GM13976 (cell line): ENCODE results near the gene PUS10.
A peak's percentile ranks its signal among the peaks of the same experiment; 100 is the strongest.
"Not testable (repeated sequence)": the region's sequence is repeated elsewhere in the genome, so short reads cannot be mapped to it uniquely, and the experiment has no call there.

ENCODE experiments used
- DNase-seq: peaks from one replicate; pipeline ENCODE4 v3.0.0; 2012; ENCODE audit warnings: low spot score
- in situ Hi-C: fragments of 300-500 bp; cut with MboI; formaldehyde crosslinking; loops from one replicate; pipeline ENCODE4 v1.12.0; 2022; ENCODE audit warnings: low sequenced_read_pairs, mixed read lengths, inconsistent platforms; ENCODE audit not compliant: unreplicated experiment
- TF ChIP-seq, protein P1 (sequence below): IDR thresholded peaks from 2 replicates; pipeline ENCODE4 v1.5.1; 2012; ENCODE audit warnings: borderline replicate concordance, mild to moderate bottlenecking; ENCODE audit not compliant: insufficient read depth; ENCODE audit errors: extremely low read depth, missing control alignments, control extremely low read depth

Gene PUS10

DNA sequence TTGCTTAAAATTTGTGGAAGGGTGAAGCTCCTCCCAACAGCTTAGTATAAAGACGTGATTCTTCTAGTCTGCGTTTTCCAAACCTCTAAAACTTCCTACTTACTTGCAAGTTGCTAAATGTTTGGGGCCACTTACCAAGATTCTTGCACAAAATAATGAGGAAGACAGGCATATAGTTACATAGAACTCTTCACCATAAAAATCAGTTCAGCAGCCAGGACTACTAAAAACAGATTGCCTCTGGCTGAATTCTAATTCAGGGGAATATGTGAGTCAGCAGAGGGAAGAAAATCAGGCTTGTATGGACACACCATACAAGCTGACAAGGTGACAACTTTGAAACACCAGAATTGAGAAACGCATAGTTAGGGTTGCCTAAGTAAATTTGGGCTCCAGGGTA is 3.3 kb downstream of the PUS10 start:
- in situ Hi-C loops = no loop called here
- DNase-seq = no peak

DNA sequence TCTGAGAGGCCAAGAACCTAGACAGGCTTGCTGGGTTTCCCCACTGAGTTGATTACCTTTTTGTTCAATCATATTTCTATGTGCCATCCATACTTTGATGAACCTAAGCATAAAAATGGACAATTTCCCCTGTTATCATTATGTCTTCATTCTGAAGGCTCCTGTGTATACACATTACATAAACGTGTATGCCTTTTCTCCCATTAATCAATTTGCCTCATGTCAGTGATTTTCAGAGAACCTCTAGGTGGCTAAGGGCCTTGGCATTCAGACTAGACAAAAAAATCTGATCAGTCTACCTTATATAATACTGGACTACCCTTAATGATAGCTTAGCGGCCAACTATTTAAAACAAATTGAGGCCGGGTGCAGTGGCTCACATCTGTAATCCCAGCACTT is 4.7 kb downstream of the PUS10 start:
- in situ Hi-C loops = no loop called here
- no peak for DNase-seq
- TF ChIP-seq, protein P1, sequence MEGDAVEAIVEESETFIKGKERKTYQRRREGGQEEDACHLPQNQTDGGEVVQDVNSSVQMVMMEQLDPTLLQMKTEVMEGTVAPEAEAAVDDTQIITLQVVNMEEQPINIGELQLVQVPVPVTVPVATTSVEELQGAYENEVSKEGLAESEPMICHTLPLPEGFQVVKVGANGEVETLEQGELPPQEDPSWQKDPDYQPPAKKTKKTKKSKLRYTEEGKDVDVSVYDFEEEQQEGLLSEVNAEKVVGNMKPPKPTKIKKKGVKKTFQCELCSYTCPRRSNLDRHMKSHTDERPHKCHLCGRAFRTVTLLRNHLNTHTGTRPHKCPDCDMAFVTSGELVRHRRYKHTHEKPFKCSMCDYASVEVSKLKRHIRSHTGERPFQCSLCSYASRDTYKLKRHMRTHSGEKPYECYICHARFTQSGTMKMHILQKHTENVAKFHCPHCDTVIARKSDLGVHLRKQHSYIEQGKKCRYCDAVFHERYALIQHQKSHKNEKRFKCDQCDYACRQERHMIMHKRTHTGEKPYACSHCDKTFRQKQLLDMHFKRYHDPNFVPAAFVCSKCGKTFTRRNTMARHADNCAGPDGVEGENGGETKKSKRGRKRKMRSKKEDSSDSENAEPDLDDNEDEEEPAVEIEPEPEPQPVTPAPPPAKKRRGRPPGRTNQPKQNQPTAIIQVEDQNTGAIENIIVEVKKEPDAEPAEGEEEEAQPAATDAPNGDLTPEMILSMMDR = peak; percentile 3

More for the DNA sequence above, 3.3 kb downstream of the PUS10 start:
- TF ChIP-seq, protein P1 = no peak

DNA sequence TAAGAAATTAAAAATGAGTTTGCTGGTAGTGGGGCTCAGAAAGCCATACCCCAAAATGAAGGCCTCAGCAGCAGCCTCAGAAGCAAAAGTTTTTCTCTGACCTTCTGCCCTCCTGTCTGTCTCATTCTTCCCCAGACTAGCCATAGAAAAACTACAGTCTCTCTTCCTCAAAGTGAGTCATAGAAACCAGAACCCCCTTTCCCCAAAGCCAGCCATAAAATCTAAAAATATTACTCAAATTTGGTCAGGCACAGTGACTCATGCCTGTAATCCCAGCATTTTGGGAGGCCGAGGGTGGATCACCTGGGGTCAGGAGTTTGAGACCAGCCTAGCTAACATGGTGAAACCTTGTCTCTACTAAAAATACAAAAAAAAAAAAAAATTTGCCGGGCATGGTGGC is 5.8 kb downstream of the PUS10 start:
- DNase-seq, in situ Hi-C loops: not testable (repeated sequence)

DNA sequence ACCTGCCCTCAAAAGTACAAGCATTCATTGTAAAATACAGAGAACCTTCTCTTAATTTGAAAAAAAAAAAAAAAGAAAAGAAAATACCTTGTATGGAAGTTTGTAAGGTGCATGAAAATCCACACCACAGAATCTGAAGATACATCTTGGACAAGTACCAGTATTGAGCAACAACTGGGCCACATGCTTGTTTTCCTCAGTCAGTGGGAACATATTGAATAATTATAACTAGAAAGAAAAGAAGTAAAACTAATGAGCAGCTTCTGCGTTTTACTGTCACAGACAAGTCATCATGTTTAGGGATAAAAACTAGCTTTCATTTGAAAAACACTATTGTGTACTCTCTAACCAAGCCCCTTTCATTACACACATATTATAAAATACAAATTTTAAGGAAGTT is 6.4 kb downstream of the PUS10 start:
- in situ Hi-C loops = no loop called here
- DNase-seq = no peak
- TF ChIP-seq, protein P1 = no peak

DNA sequence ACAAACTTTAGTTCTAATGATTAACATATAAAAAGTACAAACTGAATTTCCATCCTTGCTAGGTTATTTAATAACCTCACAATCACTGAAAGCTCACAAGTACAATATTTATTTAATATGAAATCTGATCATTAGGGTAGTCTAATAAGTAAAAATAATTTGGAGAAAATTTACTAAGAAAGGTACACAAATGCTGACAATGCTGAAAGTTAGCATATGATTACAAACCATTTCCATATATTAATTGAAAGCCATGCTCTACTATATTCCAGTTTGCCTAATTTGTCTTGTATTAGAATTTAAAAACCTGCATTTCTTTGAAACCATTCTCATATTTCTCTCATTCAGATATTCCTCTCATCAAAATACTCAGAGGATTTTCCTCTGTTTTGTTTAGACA is 8.7 kb downstream of the PUS10 start:
- in situ Hi-C loops = no loop called here
- no peak for DNase-seq
- TF ChIP-seq, protein P1 = no peak

DNA sequence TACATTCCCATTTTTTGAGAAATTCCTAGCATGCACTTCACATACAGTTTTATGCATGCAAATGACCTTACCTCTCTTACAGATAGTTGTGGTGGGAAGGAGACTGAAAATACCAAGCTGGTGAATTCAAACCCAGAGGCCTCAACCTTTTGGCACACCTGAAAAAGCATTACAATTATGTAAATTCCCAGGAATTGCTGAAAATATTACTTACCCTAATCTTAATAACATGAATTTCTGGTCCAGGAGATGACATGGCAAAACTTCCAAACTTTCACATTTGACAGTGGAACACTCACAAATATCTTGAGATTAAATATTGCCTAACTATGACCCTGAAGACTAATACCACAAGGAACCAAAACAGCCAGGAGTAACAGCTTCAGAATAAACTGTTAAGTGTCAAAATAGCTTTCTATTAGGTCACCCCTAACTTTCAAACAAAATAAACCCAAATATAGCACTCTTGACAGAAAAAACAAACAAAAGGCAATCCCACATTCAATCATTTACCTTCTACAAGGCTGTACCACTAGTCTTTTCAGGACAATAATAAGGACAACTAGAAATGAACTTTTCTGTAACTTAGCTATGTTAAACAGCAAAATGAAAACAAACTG is 11.5 kb downstream of the PUS10 start:
- in situ Hi-C loops = no loop called here
- TF ChIP-seq, protein P1 = no peak
- DNase-seq = no peak

DNA sequence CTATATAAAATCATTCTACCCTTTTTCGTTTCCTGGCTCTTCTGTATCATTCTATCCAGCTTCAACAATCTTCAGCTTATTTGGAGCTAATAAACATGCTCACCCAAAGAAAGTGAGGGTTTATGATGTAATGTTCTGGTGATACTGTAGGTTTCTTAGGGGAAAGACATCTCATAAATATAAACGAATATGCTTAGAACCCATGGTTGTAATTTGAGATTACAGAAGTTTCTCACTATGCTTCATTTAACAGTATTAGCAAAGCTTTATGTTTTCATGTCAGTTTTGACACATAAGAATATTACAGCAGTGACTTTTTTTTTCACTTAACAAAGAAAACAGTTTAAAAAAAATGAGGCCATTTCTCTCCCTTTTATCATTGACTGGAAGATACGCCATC is 12.3 kb downstream of the PUS10 start:
- TF ChIP-seq, protein P1 = no peak
- no peak for DNase-seq
- in situ Hi-C loops = no loop called here
